ENCODE data around the gene STK40.

The STK40 gene

GRCh38 chr1:36400514-36400824 is 14.7 kb upstream of the STK40 start:
- in situ Hi-C loops (cut with HindIII; ENCODE audit: low sequenced_read_pairs) = no loop called here

GRCh38 chr1:36398370-36398977 is 12.8 kb upstream of the STK40 start:
- in situ Hi-C loops (cut with HindIII; ENCODE audit: low sequenced_read_pairs) = no loop called here

GRCh38 chr1:36397378-36398230 is 11.9 kb upstream of the STK40 start, which contains the start of gene LSM10:
Gene LSM10, minus strand, starts transcription at chr1:36397908. Its CDS starts 3,779 bp downstream, at chr1:36394129.
- in situ Hi-C loops (cut with HindIII; ENCODE audit: low sequenced_read_pairs) = no loop called here

- in situ Hi-C loops (cut with HindIII; ENCODE audit: low sequenced_read_pairs) = no loop called here
These were observed 11.3 kb upstream of the STK40 start for GRCh38 chr1:36397083-36397377.

GRCh38 chr1:36396359-36396758 is 10.6 kb upstream of the STK40 start:
- in situ Hi-C loops (cut with HindIII; ENCODE audit: low sequenced_read_pairs) = no loop called here

GRCh38 chr1:36393686-36394085 is 8.0 kb upstream of the STK40 start:
- in situ Hi-C loops (cut with HindIII; ENCODE audit: low sequenced_read_pairs) = no loop called here

GRCh38 chr1:36392836-36393235 is 7.1 kb upstream of the STK40 start:
- in situ Hi-C loops (cut with HindIII; ENCODE audit: low sequenced_read_pairs) = no loop called here

GRCh38 chr1:36391271-36391670 is 5.5 kb upstream of the STK40 start:
- in situ Hi-C loops (cut with HindIII; ENCODE audit: low sequenced_read_pairs) = no loop called here

GRCh38 chr1:36390411-36390810 is 4.7 kb upstream of the STK40 start:
- in situ Hi-C loops (cut with HindIII; ENCODE audit: low sequenced_read_pairs) = no loop called here

GRCh38 chr1:36389999-36390398 is 4.3 kb upstream of the STK40 start:
- in situ Hi-C loops (cut with HindIII; ENCODE audit: low sequenced_read_pairs) = no loop called here

GRCh38 chr1:36389261-36389660 is 3.5 kb upstream of the STK40 start:
- in situ Hi-C loops (cut with HindIII; ENCODE audit: low sequenced_read_pairs) = no loop called here

GRCh38 chr1:36387141-36387949 is 1.6 kb upstream of the STK40 start:
- in situ Hi-C loops (cut with HindIII; ENCODE audit: low sequenced_read_pairs) = no loop called here

- in situ Hi-C loops (cut with HindIII; ENCODE audit: low sequenced_read_pairs) = no loop called here
These were observed 779 bp upstream of the STK40 start for GRCh38 chr1:36386265-36387140.

GRCh38 chr1:36384542-36385409 is 948 bp downstream of the STK40 start:
- in situ Hi-C loops (cut with HindIII; ENCODE audit: low sequenced_read_pairs) = no loop called here

GRCh38 chr1:36383240-36383639 is 2.5 kb downstream of the STK40 start:
- in situ Hi-C loops (cut with HindIII; ENCODE audit: low sequenced_read_pairs) = no loop called here

- in situ Hi-C loops (cut with HindIII; ENCODE audit: low sequenced_read_pairs) = no loop called here
These were observed 3.1 kb downstream of the STK40 start for GRCh38 chr1:36382669-36383068.

GRCh38 chr1:36382231-36382630 is 3.5 kb downstream of the STK40 start:
- in situ Hi-C loops (cut with HindIII; ENCODE audit: low sequenced_read_pairs) = no loop called here

- in situ Hi-C loops (cut with HindIII; ENCODE audit: low sequenced_read_pairs) = no loop called here
These were observed 4.3 kb downstream of the STK40 start for GRCh38 chr1:36381405-36381804.

- in situ Hi-C loops (cut with HindIII; ENCODE audit: low sequenced_read_pairs) = no loop called here
These were observed 4.9 kb downstream of the STK40 start for GRCh38 chr1:36380782-36381181.

- in situ Hi-C loops (cut with HindIII; ENCODE audit: low sequenced_read_pairs) = no loop called here
These were observed 5.5 kb downstream of the STK40 start for GRCh38 chr1:36380143-36380619.

Data from endothelial cell of hepatic sinusoid (primary cell).